Lower leg skin (tissue), 4 donors: ENCODE measurements around the gene ORC2. TPM values are rescaled to one million over a fixed set of nuclear protein-coding genes. Genes with fewer than 3 reads are reported as not detected.

Experiments
- DNase-seq, 2 donors: peaks; one replicate each; pipeline ENCODE4 v3.0.0-alpha.2; 2019; ENCODE audit warnings: low spot score in 2 of 2
- H3K4me3 ChIP-seq: fragments of 200-600 bp; sonication (generic); 2 replicates; pipeline ENCODE4 v1.5.1; 2017; ENCODE audit warnings: mild to moderate bottlenecking, low read depth; ENCODE audit not compliant: poor library complexity, severe bottlenecking
- POLR2A ChIP-seq, 2 donors: fragments of 450-650 bp; IDR thresholded peaks; one replicate each; pipeline ENCODE4 v1.6.1; 2016 to 2017; ENCODE audit warnings: antibody characterized with exemption in 2 of 2, mild to moderate bottlenecking in 1 of 2, moderate library complexity in 1 of 2
- WGBS, 2 donors: methylation state at CpG; one replicate each; pipeline ENCODE4 v1.1.5; 2018; 5-methylcytosine and 5-hydroxymethylcytosine counted together
- intact Hi-C: fragments of 100-400 bp; cut with DNase I; formaldehyde crosslinking; loops from one replicate; pipeline ENCODE4 v1.15.0; 2023; ENCODE audit warnings: low total_unique reads
- total RNA-seq, 4 donors: library from RNA; depleted of rRNA; stranded (reverse); fragments of >200 nt; gene quantifications; one replicate each; pipeline ENCODE4 v1.1.0, GENCODE V29; 2016
- TF ChIP-seq, protein P1 (sequence below), 3 donors: fragments of 450-650 bp; IDR thresholded peaks; one replicate each; pipeline ENCODE4 v1.5.1; 2016; ENCODE audit warnings: antibody characterized with exemption in 3 of 3, mild to moderate bottlenecking in 3 of 3, moderate library complexity in 2 of 3

The ORC2 gene
- total RNA-seq, 4 donors from 2014 or later: 10.1 to 20.8 (median 15.5) TPM

GRCh38 chr2:200878289-200878880 is 85.1 kb downstream of the ORC2 start:
- WGBS, 2 donors: 91 to 94% methylated on average over 2 of the region's 2 CpGs
- TF ChIP-seq POLR2A (IDR thresholded peaks at IDR 0.05): no peak
- TF ChIP-seq, protein P1, sequence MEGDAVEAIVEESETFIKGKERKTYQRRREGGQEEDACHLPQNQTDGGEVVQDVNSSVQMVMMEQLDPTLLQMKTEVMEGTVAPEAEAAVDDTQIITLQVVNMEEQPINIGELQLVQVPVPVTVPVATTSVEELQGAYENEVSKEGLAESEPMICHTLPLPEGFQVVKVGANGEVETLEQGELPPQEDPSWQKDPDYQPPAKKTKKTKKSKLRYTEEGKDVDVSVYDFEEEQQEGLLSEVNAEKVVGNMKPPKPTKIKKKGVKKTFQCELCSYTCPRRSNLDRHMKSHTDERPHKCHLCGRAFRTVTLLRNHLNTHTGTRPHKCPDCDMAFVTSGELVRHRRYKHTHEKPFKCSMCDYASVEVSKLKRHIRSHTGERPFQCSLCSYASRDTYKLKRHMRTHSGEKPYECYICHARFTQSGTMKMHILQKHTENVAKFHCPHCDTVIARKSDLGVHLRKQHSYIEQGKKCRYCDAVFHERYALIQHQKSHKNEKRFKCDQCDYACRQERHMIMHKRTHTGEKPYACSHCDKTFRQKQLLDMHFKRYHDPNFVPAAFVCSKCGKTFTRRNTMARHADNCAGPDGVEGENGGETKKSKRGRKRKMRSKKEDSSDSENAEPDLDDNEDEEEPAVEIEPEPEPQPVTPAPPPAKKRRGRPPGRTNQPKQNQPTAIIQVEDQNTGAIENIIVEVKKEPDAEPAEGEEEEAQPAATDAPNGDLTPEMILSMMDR (IDR thresholded peaks at IDR 0.05): no peak

GRCh38 chr2:200877443-200877842 is 86.0 kb downstream of the ORC2 start:
- no peak overlapping the region for H3K4me3 ChIP-seq
- no peak for DNase-seq
- no peak for TF ChIP-seq POLR2A (IDR thresholded peaks at IDR 0.05)
- TF ChIP-seq, protein P1 (IDR thresholded peaks at IDR 0.05): no peak
- intact Hi-C loops: no loop called here

More at GRCh38 chr2:200878289-200878880, 85.1 kb downstream of the ORC2 start:
- intact Hi-C loops: no loop called here
- no peak for DNase-seq
- H3K4me3 ChIP-seq: no peak overlapping the region

DNA sequence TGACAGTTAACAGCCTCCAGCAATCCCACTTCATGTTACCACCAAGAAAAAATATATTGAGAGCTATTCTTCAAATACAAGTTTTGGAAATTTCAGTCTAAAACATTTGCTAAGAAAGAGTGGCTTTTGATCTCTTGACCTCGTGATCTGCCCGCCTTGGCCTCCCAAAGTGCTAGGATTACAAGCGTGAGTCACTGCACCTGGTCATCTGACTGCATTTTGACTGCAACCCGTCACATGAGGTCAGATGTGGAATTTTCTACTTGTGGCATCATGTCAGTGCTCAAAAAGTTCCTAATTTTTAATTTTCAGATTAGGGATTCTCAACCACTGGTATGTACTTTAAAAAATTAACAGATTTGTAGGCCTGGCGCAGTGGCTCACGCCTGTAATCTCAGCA is 89.9 kb downstream of the ORC2 start:
- H3K4me3 ChIP-seq: no peak overlapping the region
- no peak for DNase-seq
- TF ChIP-seq, protein P1 (IDR thresholded peaks at IDR 0.05): no peak
- no peak for TF ChIP-seq POLR2A (IDR thresholded peaks at IDR 0.05)
- 97% methylated on average over 6 of the region's 6 CpGs for WGBS, 2 donors
- intact Hi-C loops: no loop called here

GRCh38 chr2:200871151-200871550 is 92.3 kb downstream of the ORC2 start:
- no peak overlapping the region for H3K4me3 ChIP-seq
- intact Hi-C loops: no loop called here
- 54 to 65% methylated on average over 3 of the region's 3 CpGs for WGBS, 2 donors
- no peak for TF ChIP-seq POLR2A (IDR thresholded peaks at IDR 0.05)
- TF ChIP-seq, protein P1 (IDR thresholded peaks at IDR 0.05): no peak
- DNase-seq: no peak

GRCh38 chr2:200869014-200869413 is 94.4 kb downstream of the ORC2 start:
- 90 to 93% methylated on average over 2 of the region's 2 CpGs for WGBS, 2 donors
- TF ChIP-seq POLR2A (IDR thresholded peaks at IDR 0.05): no peak
- TF ChIP-seq, protein P1 (IDR thresholded peaks at IDR 0.05): no peak
- no peak for DNase-seq
- H3K4me3 ChIP-seq: no peak overlapping the region
- intact Hi-C loops: loop anchor here (10.0 kb wide), 1 partner anchor 54 kb away; the partner anchor contains the start of gene BZW1
